Measurements from ENCODE around the gene PAGE1.
"Not testable (repeated sequence)": the region's sequence is repeated elsewhere in the genome, so short reads cannot be mapped to it uniquely, and the experiment has no call there.

PAGE1 gene, protein sequence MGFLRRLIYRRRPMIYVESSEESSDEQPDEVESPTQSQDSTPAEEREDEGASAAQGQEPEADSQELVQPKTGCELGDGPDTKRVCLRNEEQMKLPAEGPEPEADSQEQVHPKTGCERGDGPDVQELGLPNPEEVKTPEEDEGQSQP

DNA sequence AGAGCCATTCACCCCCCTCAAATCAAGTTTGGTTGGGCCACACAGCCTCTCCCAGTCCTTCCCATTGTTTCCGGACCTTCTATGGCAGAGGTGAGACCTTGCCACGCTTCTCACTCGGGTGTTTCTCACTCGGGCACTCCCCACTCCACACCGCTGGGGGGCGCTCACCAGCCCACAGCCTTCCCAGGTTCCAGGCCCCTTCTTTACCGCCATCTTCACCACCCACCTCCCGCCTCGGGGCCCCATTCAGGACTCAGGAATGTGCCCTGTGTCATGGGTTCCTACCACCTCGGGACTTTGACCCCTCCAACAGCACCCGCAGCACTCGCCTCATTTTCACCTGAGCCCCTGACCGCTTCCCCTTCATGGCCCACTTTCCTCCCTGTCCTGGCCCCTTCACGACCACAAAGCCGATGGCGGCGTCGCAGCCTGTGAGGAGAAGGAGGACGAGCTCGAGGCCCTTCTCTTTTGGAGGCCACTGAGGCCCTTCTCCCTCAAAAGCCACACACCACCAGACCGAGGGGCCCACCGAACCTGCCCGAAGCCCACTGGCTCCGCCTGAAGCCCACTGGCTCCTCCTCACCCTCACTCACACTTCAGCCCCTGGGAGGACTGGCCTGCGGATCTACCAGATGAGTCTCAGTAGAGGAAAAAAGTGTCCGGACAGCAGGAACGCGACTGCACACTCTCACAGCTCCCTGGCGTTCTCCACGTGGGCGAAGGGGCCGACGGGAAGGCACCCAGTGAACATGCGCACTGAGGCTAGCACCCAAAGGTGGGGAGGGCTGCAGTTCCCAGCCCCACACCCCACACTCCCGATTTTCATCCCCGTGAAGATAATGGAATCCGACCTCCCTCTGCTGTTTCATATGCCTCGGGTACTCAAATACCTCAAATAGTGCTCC, at the start of gene PAGE1:
PAGE1 (minus strand) TSS at position 709 of the 905 bp plus-strand sequence. CDS start 1,214 bp downstream, outside the sequence.
- no peak for DNase-seq (ENCODE audit: low spot score in 2 of 2)
- no peaks in the 10 kb centered on the region for H3K4me1 Mint-ChIP-seq

DNA sequence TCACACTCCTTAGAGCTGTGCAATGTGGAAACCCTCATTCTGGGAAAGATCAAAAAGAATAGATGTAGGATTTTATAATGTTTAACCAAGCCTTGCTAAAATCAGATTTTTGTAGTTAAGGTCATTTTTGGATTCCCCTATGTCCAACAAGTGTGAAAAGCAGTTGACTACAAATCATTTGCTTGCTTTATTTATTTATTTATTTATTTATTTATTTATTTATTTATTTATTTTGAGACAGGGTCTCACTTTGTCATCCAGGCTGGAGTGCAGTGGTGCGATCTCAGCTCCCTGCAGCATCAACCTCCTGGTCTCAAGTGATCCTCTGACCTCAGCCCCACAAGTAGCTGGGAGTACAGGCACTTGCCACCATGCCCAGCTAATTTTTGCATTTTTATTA, 45.7 kb upstream of the PAGE1 start:
- H3K27ac Mint-ChIP-seq; H3K4me1 Mint-ChIP-seq; ATAC-seq; DNase-seq (ENCODE audit: low spot score in 2 of 2); H3K9me3 Mint-ChIP-seq; H3K4me3 Mint-ChIP-seq; H3K36me3 Mint-ChIP-seq: not testable (repeated sequence)

More for the DNA sequence above, at the start of gene PAGE1:
- no peak for ATAC-seq
- Mint-ChIP-seq H3K9me3 (no peaks in the 10 kb centered on the region), H3K27ac (no peak within 1 kb of the TSS), H3K36me3 (no peaks in the 10 kb centered on the region), H3K4me3 (no peak within 1 kb of the TSS)

DNA sequence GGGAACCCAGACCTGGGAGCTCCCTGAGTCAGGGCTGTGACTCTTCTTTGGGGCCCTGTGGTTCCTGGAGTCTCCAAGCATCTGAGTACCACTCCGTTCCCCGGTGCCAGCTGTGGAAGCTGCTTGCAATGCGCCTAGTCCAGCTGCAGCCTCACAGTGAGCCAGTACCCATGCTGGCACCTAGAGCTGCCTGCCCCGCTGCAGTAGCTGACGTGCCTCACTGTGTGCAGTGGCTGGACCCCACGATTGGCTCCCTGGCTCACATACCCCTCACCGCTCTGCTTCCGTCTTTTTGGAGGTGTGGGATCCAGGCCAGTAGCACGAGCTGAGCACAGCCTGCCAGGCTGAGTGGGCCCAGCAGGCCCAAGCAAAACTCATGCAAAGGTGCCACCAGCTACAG, 32.1 kb upstream of the PAGE1 start:
- Mint-ChIP-seq H3K9me3 (no peaks in the 10 kb centered on the region), H3K36me3 (no peaks in the 10 kb centered on the region), H3K4me3 (no peak overlapping the region), H3K4me1 (no peaks in the 10 kb centered on the region), H3K27ac (no peak overlapping the region)
- ATAC-seq = no peak
- DNase-seq (ENCODE audit: low spot score in 2 of 2) = no peak

DNA sequence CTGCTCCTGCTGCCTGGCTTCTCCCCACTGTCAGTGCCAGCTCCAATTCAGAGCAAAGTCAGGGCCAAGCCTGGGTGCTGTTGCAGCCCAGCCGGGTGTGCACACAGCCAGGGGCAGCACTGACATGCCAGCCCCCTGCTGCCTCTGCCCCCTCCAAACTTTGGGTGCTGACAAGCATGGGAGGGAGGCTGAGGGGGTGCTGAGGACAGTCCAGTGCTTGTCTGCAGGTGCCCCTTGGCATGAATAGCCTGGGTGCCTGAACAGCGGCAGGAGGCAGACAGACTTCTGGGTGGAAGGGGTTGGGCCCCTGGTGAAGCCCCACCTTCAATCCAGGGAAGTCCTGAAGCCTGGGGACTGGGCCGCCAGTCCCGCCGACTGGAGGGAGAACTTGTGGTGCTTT, 31.2 kb upstream of the PAGE1 start:
- Mint-ChIP-seq H3K9me3 (no peaks in the 10 kb centered on the region), H3K27ac (no peak overlapping the region), H3K36me3 (no peaks in the 10 kb centered on the region), H3K4me1 (no peaks in the 10 kb centered on the region), H3K4me3 (no peak overlapping the region)
- ATAC-seq (no peak), DNase-seq (ENCODE audit: low spot score in 2 of 2) (no peak)

DNA sequence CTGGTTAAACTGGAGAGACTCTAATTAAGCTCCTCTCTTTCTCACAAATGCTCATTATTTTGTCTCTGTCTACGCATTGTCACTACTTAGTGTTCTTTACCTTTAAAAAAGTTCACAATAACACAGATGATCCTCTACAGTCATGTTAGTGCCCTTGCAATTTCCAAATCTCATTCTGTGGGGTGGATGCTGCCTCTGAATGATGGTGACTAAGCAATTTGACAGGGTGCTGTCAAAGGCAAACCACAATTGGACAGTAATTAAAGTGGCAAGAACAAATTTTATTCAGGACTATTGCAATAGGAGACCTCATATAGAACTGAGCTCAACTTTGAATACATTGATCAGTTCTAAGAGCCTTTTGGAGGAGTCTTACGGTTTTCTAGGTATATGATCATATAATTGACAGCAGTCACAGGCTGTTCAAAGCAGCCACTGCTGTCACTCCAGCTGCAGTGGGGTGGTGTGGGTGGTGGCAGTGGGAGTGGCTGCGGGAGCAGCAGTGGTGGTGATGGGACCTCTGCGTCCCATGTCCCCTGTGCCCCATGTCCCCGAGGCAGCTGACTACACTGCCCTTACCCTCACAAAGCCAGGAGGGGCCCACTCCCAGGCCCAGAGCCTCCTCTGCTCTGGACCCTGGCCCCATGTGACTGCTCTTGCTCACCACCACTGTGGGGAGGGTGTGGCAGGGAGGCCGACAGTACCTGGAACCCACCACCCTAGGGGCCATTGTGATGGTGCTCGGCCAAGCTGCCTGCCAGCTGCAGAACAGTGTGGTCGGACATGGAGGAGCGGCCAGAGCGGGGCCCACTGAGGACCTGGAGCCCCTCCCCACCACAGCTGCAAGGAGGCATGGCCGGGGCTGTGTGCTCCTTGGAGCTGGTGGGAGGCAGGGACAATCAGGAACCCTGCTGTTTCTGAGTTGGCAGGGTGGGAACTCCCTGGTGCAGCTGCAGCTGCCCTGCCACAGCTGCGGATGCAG, 30.4 kb upstream of the PAGE1 start:
- Mint-ChIP-seq H3K36me3 (no peaks in the 10 kb centered on the region), H3K4me3 (no peak overlapping the region), H3K27ac (no peak overlapping the region), H3K4me1 (no peaks in the 10 kb centered on the region), H3K9me3 (no peaks in the 10 kb centered on the region)
- ATAC-seq (no peak), DNase-seq (ENCODE audit: low spot score in 2 of 2) (no peak)

DNA sequence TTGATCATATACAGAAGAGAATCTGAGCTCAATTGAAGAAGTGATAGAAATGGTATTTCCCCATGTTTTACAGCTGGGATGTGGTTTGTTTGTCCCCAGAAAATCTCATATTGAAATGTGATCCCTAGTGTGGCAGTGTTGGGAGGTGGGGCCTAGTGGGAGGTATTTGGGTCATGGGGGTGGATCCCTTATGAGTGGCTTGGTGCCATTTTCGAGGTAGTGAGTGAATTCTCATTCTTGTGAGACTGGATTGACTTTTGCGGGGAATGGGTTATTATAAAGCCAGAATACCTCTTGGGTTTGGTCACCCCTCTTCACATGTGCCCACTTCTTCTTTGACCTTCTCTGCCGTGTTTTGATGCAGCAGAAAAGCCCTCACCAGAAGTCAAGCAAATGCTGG, 29.6 kb upstream of the PAGE1 start:
- ATAC-seq = no peak
- Mint-ChIP-seq H3K27ac (no peak overlapping the region), H3K36me3 (no peaks in the 10 kb centered on the region), H3K4me1 (no peaks in the 10 kb centered on the region), H3K4me3 (no peak overlapping the region), H3K9me3 (no peaks in the 10 kb centered on the region)
- no peak for DNase-seq (ENCODE audit: low spot score in 2 of 2)

DNA sequence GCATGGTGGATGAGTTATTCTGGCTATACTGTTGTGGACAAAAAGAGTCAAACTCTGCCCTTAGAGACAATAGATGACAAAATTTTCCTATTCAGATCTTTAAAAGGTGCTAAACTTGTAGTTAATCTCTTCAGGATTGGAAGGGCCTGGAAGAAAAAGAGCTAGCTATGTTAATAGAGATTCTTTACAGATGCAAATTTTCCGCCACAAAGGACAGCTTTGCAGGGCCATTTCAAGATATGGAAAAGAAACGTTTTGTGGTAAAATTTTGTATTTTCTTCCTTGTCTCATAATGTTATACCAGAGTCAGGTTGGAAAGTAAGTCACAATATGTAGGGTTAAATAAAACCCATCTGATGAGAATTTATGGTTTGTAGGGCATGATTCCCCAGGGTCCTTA, 24.3 kb upstream of the PAGE1 start:
- H3K4me1 Mint-ChIP-seq; H3K27ac Mint-ChIP-seq; H3K9me3 Mint-ChIP-seq; H3K4me3 Mint-ChIP-seq; DNase-seq (ENCODE audit: low spot score in 2 of 2); H3K36me3 Mint-ChIP-seq; ATAC-seq: not testable (repeated sequence)

DNA sequence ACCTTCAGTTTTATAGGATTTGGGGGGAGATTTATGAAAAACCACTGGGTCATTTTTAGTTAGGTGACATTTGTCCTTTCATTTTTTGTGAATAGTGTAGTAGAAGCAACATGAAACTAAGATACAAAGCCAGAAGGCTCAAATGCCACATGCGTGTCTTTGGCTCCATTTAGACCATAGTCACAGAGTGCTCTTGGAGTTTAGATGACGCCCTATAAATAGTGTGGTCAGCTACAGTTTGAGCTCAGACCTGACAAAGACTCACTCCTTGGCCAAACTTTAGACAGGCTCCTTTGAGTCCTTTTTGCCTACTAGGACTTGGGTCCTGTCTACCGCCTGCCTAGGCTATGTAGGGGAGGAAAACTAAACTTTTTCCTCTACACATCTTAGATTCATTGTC, 16.8 kb upstream of the PAGE1 start:
- no peak for DNase-seq (ENCODE audit: low spot score in 2 of 2)
- H3K36me3 Mint-ChIP-seq = no peaks in the 10 kb centered on the region
- no peaks in the 10 kb centered on the region for H3K9me3 Mint-ChIP-seq
- H3K4me3 Mint-ChIP-seq = no peak overlapping the region
- no peak for ATAC-seq
- no peak overlapping the region for H3K27ac Mint-ChIP-seq
- no peaks in the 10 kb centered on the region for H3K4me1 Mint-ChIP-seq

DNA sequence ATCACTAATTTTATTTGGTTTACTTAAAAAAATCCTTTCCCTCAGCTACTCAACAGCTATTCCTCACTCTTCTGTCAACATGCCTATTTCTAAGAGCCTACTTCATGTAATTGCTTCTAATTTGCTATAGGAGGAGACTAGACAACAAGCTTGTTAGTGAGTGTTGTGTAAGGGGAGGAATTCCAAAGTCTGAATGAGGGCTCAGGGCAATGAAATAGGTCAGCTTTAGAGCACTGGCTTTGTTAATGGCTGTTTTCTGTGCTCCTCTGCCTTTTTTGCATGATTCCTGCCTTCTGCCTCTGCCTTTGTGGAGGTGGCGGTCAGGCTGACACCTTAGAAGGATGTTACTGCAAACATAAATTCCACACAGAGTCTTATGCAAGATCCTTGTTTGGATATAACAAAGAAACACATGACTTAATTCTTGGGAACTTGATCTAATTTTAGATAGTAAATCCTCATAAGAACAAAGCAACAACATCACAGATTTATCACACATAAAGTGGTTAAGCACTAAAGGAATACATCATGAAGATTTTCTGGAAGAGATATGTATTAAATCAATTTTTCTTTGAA, 15.0 kb upstream of the PAGE1 start:
- no peak overlapping the region for H3K4me3 Mint-ChIP-seq
- no peaks in the 10 kb centered on the region for H3K36me3 Mint-ChIP-seq
- DNase-seq (ENCODE audit: low spot score in 2 of 2) (no peak), ATAC-seq (no peak)
- no peak overlapping the region for H3K27ac Mint-ChIP-seq
- H3K4me1 Mint-ChIP-seq = no peaks in the 10 kb centered on the region
- H3K9me3 Mint-ChIP-seq = no peaks in the 10 kb centered on the region

DNA sequence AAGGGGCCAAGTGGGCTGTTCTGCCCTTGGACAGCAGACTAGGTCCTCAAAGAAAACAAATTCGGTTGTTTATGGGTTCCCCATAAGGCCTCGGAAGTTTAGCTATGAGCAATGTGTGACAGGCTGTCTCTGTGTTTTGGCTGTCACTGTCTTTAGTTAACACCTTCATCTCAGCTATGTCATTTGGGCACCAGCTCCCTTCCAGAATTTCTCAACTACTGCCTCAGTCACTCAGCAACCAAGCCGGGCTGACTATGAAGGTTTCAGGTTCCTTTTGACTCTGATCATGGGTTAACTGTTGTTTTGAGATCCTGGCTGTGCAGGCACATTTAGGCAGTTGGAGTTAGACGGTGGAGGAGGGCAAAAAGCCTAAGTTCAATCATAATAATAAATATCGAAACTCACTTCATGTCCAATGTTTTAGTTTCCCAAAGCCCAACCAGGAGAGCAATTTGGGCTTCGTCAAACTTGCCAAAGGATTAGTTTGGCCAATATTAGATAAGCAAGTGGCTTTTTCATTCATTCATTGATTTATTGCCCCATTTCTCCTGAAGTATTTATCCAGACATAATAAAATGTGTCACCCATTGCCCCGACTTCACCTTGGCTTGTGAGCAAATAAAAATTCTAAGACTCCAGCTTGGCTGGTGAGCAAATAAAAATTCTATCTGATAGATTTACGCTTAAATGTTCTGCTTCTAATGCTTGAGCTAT, 9.1 kb upstream of the PAGE1 start:
- H3K4me1 Mint-ChIP-seq = peaks cover 13% of the 10 kb centered on the region
- DNase-seq (ENCODE audit: low spot score in 2 of 2) (peak in 1 of 2 donors; percentile 54), ATAC-seq (peak; percentile 98)
- no peak overlapping the region for H3K27ac Mint-ChIP-seq
- H3K4me3 Mint-ChIP-seq = no peak overlapping the region
- no peaks in the 10 kb centered on the region for H3K9me3 Mint-ChIP-seq
- H3K36me3 Mint-ChIP-seq = no peaks in the 10 kb centered on the region

DNA sequence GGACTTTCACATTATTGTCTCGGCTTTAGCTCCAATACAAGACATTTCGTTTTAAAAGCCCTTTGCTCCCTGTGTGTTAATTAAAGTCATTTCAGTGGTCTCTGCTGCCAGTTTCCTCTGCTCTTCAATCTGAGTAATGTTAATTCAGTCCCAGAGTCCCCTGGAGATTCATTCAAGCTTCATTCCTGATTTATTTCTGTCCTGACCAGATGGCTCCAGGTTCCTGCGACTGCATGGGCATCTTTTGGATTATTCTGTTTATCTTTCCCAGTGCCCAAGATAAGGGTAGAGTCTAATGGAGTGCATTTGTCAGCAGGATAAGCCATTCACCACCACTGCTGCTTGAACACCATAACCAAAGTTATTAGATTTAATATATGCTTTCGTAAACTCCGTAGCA, 6.1 kb upstream of the PAGE1 start:
- Mint-ChIP-seq H3K9me3 (no peaks in the 10 kb centered on the region), H3K27ac (no peak overlapping the region), H3K4me1 (peaks cover 13% of the 10 kb centered on the region), H3K4me3 (no peak overlapping the region), H3K36me3 (no peaks in the 10 kb centered on the region)
- no peak for ATAC-seq
- no peak for DNase-seq (ENCODE audit: low spot score in 2 of 2)

DNA sequence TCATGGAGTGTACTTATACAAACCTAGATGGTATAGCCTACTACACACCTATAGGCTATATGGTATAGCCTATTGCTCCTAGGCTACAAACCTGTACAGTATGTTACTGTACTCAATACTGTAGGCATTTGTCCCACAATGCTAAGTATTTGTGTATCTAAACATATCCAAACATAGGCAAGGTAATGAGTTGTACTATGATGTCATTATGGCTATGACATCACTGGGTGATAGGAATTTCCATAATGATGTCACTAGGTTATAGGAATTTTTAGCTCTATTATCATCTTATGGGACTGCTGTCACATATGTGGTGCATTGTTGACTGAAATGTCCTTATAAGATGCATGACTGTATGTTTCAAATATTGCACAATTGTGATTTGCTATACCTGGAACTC, 5.5 kb upstream of the PAGE1 start:
- no peak for ATAC-seq
- Mint-ChIP-seq H3K4me3 (no peak overlapping the region), H3K27ac (no peak overlapping the region), H3K36me3 (no peaks in the 10 kb centered on the region), H3K9me3 (no peaks in the 10 kb centered on the region), H3K4me1 (peaks cover 13% of the 10 kb centered on the region)
- DNase-seq (ENCODE audit: low spot score in 2 of 2) = no peak

DNA sequence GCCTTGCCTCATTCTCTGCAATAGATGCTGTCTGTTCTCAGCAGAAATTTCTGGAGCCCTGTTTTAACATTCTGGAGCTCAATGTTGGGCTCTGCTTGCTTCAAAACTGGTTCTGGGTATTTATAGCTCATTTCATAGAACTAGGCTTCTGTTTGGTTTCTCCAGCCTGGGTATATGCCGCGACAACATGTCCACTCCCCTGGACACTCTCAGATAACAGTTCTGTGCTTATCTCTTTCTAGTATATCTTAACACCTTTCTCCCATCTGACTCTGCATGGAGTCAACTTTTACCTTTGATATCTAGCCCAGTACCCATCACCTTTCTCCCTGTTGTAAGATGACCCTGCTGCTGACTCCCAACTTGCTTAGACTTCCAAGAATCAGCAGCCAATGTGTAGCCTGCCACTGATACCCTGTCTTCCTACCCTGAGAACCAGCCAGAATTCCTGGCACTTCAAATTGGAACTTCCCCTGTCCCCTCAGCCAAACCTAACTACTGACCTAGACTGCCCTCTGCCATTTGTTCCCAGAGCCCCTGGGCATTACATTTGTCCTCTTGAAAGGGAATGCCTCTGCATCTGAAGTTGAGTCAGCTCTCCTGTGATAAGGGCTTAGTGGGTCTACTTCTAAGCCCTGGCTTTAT, 20.6 kb downstream of the PAGE1 start:
- Mint-ChIP-seq H3K27ac (no peak overlapping the region), H3K36me3 (no peaks in the 10 kb centered on the region), H3K4me1 (no peaks in the 10 kb centered on the region), H3K9me3 (no peaks in the 10 kb centered on the region), H3K4me3 (no peak overlapping the region)
- DNase-seq (ENCODE audit: low spot score in 2 of 2) (no peak), ATAC-seq (no peak)

DNA sequence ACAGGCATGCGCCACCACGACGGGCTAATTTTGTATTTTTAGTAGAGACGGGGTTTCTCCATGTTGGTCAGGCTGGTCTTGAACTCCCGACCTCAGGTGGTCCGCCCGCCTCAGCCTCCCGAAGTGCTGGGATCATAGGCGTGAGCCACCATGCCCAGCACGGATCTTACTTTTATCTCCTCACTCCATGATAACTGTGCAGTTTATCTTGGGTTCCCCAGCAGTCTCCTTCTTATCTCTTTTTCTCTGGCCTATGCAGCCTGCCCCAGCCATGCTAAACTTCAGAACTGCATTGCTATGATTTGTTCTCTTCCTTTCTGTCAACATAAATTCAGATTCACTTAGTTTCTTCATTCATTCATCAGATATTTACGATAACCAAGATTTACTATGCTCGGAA, 22.4 kb downstream of the PAGE1 start:
- ATAC-seq (no peak), DNase-seq (ENCODE audit: low spot score in 2 of 2) (no peak)
- Mint-ChIP-seq H3K4me3 (no peak overlapping the region), H3K9me3 (no peaks in the 10 kb centered on the region), H3K36me3 (no peaks in the 10 kb centered on the region), H3K27ac (no peak overlapping the region), H3K4me1 (no peaks in the 10 kb centered on the region)

Data from stimulated activated effector memory CD8-positive, alpha-beta T cell treated with anti-CD3 and anti-CD28 coated beads, Interleukin-12 subunit alpha, Interleukin-12 subunit beta, amount 100 ng/mL, for 72 hours (primary cell).